ENCODE data around the gene SCUBE1. TPM values are rescaled to one million over a fixed set of nuclear protein-coding genes. Genes with fewer than 3 reads are reported as not detected.
A peak's percentile ranks its signal among the peaks of the same experiment; 100 is the strongest.

The SCUBE1 gene
- total RNA-seq, 4 donors from 2014 or later = 0.38 to 4.0 (median 2.1) TPM

- DNase-seq = no peak
- no peak for TF ChIP-seq CTCF (IDR thresholded peaks at IDR 0.05)
- TF ChIP-seq POLR2A (IDR thresholded peaks at IDR 0.05) = no peak
- Histone ChIP-seq H3K27me3 (no peaks in the 10 kb centered on the region), H3K36me3 (peaks cover 0 to 40% (median 9%) of the 10 kb centered on the region in 3 donors), H3K9me3 (no peaks in the 10 kb centered on the region), H3K4me1 (peaks cover 44 to 96% (median 65%) of the 10 kb centered on the region in 3 donors), H3K27ac (peak overlapping the region in 2 of 4 donors; percentile 63 to 72), H3K4me3 (no peak overlapping the region)
- intact Hi-C loops (cut with DNase I) = no loop called here
- no CpG with 5 or more reads among the region's 5 CpGs for WGBS, 2 donors
Measured at GRCh38 chr22:43155789-43156188, 187.4 kb downstream of the SCUBE1 start.

- Histone ChIP-seq H3K27me3 (no peaks in the 10 kb centered on the region), H3K4me1 (peaks cover 47 to 96% (median 67%) of the 10 kb centered on the region in 3 donors), H3K36me3 (peaks cover 0 to 33% (median 7%) of the 10 kb centered on the region in 3 donors), H3K4me3 (no peak overlapping the region), H3K9me3 (no peaks in the 10 kb centered on the region), H3K27ac (peak overlapping the region in 2 of 4 donors; percentile 63 to 72)
- no peak for TF ChIP-seq CTCF (IDR thresholded peaks at IDR 0.05)
- no peak for TF ChIP-seq POLR2A (IDR thresholded peaks at IDR 0.05)
- DNase-seq = no peak
- intact Hi-C loops (cut with DNase I) = no loop called here
- 70 to 79% methylated on average over 4 to 10 of the region's 27 CpGs for WGBS, 2 donors
Measured at GRCh38 chr22:43154887-43155536, 188.2 kb downstream of the SCUBE1 start.

- H3K27me3 ChIP-seq = no peaks in the 10 kb centered on the region
- no peaks in the 10 kb centered on the region for H3K9me3 ChIP-seq
- 38 to 49% methylated on average over 9 of the region's 9 CpGs for WGBS, 2 donors
- TF ChIP-seq POLR2A (IDR thresholded peaks at IDR 0.05) (no peak), CTCF (IDR thresholded peaks at IDR 0.05) (no peak)
- no peak for DNase-seq
- H3K4me3 ChIP-seq = peak overlapping the region in 3 of 4 donors; percentile 17 to 33 (median 23)
- intact Hi-C loops (cut with DNase I) = no loop called here
- peaks cover 0 to 21% (median 0%) of the 10 kb centered on the region in 3 donors for H3K36me3 ChIP-seq
- peak overlapping the region in 3 of 4 donors; percentile 22 to 72 (median 63) for H3K27ac ChIP-seq
- peaks cover 37 to 92% (median 63%) of the 10 kb centered on the region in 3 donors for H3K4me1 ChIP-seq
Measured at GRCh38 chr22:43153899-43154298, 189.3 kb downstream of the SCUBE1 start.

GRCh38 chr22:43152357-43153071 is 190.7 kb downstream of the SCUBE1 start:
- WGBS, 2 donors = 4 to 24% methylated on average over 3 to 5 of the region's 22 CpGs
- peaks cover 28 to 92% (median 49%) of the 10 kb centered on the region in 3 donors for H3K4me1 ChIP-seq

More at GRCh38 chr22:43152357-43153071, 190.7 kb downstream of the SCUBE1 start:
- TF ChIP-seq CTCF (IDR thresholded peaks at IDR 0.05) = no peak
- TF ChIP-seq POLR2A (IDR thresholded peaks at IDR 0.05) = peak in 2 of 4 donors; percentile 30 to 64
- Histone ChIP-seq H3K36me3 (peaks cover 0 to 21% (median 0%) of the 10 kb centered on the region in 3 donors), H3K27me3 (no peaks in the 10 kb centered on the region), H3K9me3 (no peaks in the 10 kb centered on the region), H3K4me3 (peak overlapping the region; percentile 71 to 97 (median 84)), H3K27ac (peak overlapping the region; percentile 93 to 98 (median 95))
- intact Hi-C loops (cut with DNase I) = no loop called here
- DNase-seq = peak; percentile 31

All from esophagus squamous epithelium (tissue), 5 donors.